Astrocyte (in vitro differentiated cells and primary cell): Measurements from ENCODE around the gene TRMT6. TPM values are rescaled to one million over a fixed set of nuclear protein-coding genes. Genes with fewer than 3 reads are reported as not detected.

ENCODE experiments used
- DNase-seq: peaks from one replicate; pipeline ENCODE4 v3.0.0-alpha.2; 2010; ENCODE audit warnings: low read depth
- FAIRE-seq: peaks from 2 replicates; lab custom pipeline; 2011; peaks lifted over from hg19 to GRCh38; lab: Jason Lieb, UNC
- H2AFZ ChIP-seq: 2 replicates; pipeline ENCODE4 v1.6.0; 2012; ENCODE audit warnings: low read depth, low read length, inconsistent platforms
- H3K27ac ChIP-seq: 2 replicates; pipeline ENCODE4 v1.5.1; 2011; ENCODE audit warnings: low read depth, low read length, inconsistent platforms
- H3K27me3 ChIP-seq: 2 replicates; pipeline ENCODE4 v1.6.0; 2011; ENCODE audit warnings: low read length, inconsistent platforms; ENCODE audit not compliant: insufficient read depth
- H3K36me3 ChIP-seq: 2 replicates; pipeline ENCODE4 v1.5.1; 2011; ENCODE audit warnings: low read length, inconsistent platforms; ENCODE audit not compliant: insufficient read depth
- H3K4me1 ChIP-seq: 2 replicates; pipeline ENCODE4 v1.5.1; 2011; ENCODE audit warnings: low read length, inconsistent platforms; ENCODE audit not compliant: insufficient read depth
- H3K4me2 ChIP-seq: 2 replicates; pipeline ENCODE4 v1.6.0; 2012; ENCODE audit warnings: low read length, inconsistent platforms
- H3K4me3 ChIP-seq: 2 replicates; pipeline ENCODE4 v1.5.1; 2011; ENCODE audit warnings: low read depth, mild to moderate bottlenecking, low read length, inconsistent platforms; ENCODE audit not compliant: insufficient read depth
- H3K79me2 ChIP-seq: 2 replicates; pipeline ENCODE4 v1.6.0; 2012; ENCODE audit warnings: mild to moderate bottlenecking, low read length, inconsistent platforms; ENCODE audit not compliant: insufficient read depth
- H3K9ac ChIP-seq: 2 replicates; pipeline ENCODE4 v1.6.0; 2012; ENCODE audit warnings: mild to moderate bottlenecking, low read length, inconsistent platforms
- H3K9me3 ChIP-seq: 2 replicates; pipeline ENCODE4 v1.5.1; 2012; ENCODE audit warnings: low read depth, mild to moderate bottlenecking, low read length, inconsistent platforms; ENCODE audit not compliant: insufficient read depth
- H4K20me1 ChIP-seq: 2 replicates; pipeline ENCODE4 v1.6.0; 2012; ENCODE audit warnings: low read length, inconsistent platforms; ENCODE audit not compliant: insufficient read depth
- H3K27ac Mint-ChIP-seq: one replicate; pipeline ENCODE4 v1.8.0; 2021; ENCODE audit warnings: mild to moderate bottlenecking, mixed read lengths; ENCODE audit not compliant: unreplicated experiment
- H3K27me3 Mint-ChIP-seq: one replicate; pipeline ENCODE4 v1.8.0; 2021; ENCODE audit warnings: low read depth, mixed read lengths; ENCODE audit not compliant: unreplicated experiment
- H3K36me3 Mint-ChIP-seq: one replicate; pipeline ENCODE4 v1.8.0; 2021; ENCODE audit warnings: low read depth, mixed read lengths; ENCODE audit not compliant: unreplicated experiment
- H3K4me1 Mint-ChIP-seq: one replicate; pipeline ENCODE4 v1.8.0; 2021; ENCODE audit warnings: low read depth, mixed read lengths; ENCODE audit not compliant: unreplicated experiment
- H3K4me3 Mint-ChIP-seq: one replicate; pipeline ENCODE4 v1.8.0; 2021; ENCODE audit warnings: mild to moderate bottlenecking, moderate library complexity, mixed read lengths; ENCODE audit not compliant: unreplicated experiment
- H3K9me3 Mint-ChIP-seq: one replicate; pipeline ENCODE4 v1.8.0; 2021; ENCODE audit warnings: mild to moderate bottlenecking, mixed read lengths; ENCODE audit not compliant: unreplicated experiment
- EZH2 ChIP-seq: IDR thresholded peaks from 2 replicates; pipeline ENCODE4 v1.6.1; 2012; ENCODE audit warnings: mild to moderate bottlenecking, low read length, inconsistent platforms; ENCODE audit not compliant: insufficient read depth
- total RNA-seq: library from RNA; stranded (reverse); gene quantifications from 2 replicates; pipeline ENCODE4 v1.2.1, GENCODE V29; 2021
- TF ChIP-seq, protein P1 (sequence below): IDR thresholded peaks from 2 replicates; pipeline ENCODE4 v1.5.1; 2011; ENCODE audit warnings: low read depth, mild to moderate bottlenecking, inconsistent platforms, low read length, moderate library complexity; ENCODE audit not compliant: insufficient read depth

TRMT6 gene
- total RNA-seq, 1 donor from 2014 or later = 14.4 TPM

- TF ChIP-seq, protein P1, sequence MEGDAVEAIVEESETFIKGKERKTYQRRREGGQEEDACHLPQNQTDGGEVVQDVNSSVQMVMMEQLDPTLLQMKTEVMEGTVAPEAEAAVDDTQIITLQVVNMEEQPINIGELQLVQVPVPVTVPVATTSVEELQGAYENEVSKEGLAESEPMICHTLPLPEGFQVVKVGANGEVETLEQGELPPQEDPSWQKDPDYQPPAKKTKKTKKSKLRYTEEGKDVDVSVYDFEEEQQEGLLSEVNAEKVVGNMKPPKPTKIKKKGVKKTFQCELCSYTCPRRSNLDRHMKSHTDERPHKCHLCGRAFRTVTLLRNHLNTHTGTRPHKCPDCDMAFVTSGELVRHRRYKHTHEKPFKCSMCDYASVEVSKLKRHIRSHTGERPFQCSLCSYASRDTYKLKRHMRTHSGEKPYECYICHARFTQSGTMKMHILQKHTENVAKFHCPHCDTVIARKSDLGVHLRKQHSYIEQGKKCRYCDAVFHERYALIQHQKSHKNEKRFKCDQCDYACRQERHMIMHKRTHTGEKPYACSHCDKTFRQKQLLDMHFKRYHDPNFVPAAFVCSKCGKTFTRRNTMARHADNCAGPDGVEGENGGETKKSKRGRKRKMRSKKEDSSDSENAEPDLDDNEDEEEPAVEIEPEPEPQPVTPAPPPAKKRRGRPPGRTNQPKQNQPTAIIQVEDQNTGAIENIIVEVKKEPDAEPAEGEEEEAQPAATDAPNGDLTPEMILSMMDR = no peak
- no peak for TF ChIP-seq EZH2
- H3K4me1 ChIP-seq = peaks cover 2% of the 10 kb centered on the region
- FAIRE-seq (no peak), DNase-seq (peak; percentile 10)
- H2AFZ ChIP-seq = no peak overlapping the region
- H4K20me1 ChIP-seq = no peaks in the 10 kb centered on the region
- no peaks in the 10 kb centered on the region for H3K9me3 ChIP-seq
- Mint-ChIP-seq H3K4me1 (no peaks in the 10 kb centered on the region), H3K4me3 (no peak overlapping the region), H3K36me3 (no peaks in the 10 kb centered on the region), H3K27me3 (no peaks in the 10 kb centered on the region), H3K27ac (no peak overlapping the region), H3K9me3 (no peaks in the 10 kb centered on the region)
- no peak overlapping the region for H3K4me3 ChIP-seq
- H3K27me3 ChIP-seq = no peaks in the 10 kb centered on the region
- peaks cover 5% of the 10 kb centered on the region for H3K36me3 ChIP-seq
- H3K9ac ChIP-seq = no peak overlapping the region
- H3K79me2 ChIP-seq = no peaks in the 10 kb centered on the region
- no peak overlapping the region for H3K4me2 ChIP-seq
- no peak overlapping the region for H3K27ac ChIP-seq
Measured at GRCh38 chr20:5973172-5973571, 22.8 kb upstream of the TRMT6 start.

DNA sequence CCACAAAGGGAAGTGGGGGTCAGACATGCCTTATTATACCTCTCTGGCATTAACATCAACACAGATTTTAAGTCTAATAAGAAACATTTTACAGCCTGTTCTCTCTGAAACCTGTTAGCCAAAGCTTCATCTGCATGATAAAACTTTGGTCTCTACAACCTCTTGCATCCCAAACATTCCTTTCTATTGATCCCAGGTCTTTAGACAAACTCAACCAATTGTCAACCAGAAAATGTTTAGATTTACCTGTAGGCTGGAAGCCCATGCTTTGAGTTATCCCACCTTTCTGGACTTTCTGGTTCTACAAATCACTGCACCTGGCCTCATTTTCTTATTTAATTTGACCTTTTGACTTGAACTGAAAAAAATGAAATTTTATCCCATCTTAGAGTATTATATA, 20.9 kb upstream of the TRMT6 start:
- Histone ChIP-seq H3K36me3 (peaks cover 13% of the 10 kb centered on the region), H3K27me3 (no peaks in the 10 kb centered on the region), H3K9ac (no peak overlapping the region), H3K4me2 (no peak overlapping the region), H3K4me1 (peaks cover 2% of the 10 kb centered on the region), H2AFZ (no peak overlapping the region), H3K79me2 (no peaks in the 10 kb centered on the region), H3K4me3 (no peak overlapping the region), H4K20me1 (no peaks in the 10 kb centered on the region), H3K27ac (no peak overlapping the region), H3K9me3 (no peaks in the 10 kb centered on the region)
- FAIRE-seq (no peak), DNase-seq (no peak)
- Mint-ChIP-seq H3K4me3 (no peak overlapping the region), H3K27ac (no peak overlapping the region), H3K4me1 (no peaks in the 10 kb centered on the region), H3K9me3 (no peaks in the 10 kb centered on the region), H3K27me3 (no peaks in the 10 kb centered on the region), H3K36me3 (no peaks in the 10 kb centered on the region)
- no peak for TF ChIP-seq EZH2
- TF ChIP-seq, protein P1 = no peak

DNA sequence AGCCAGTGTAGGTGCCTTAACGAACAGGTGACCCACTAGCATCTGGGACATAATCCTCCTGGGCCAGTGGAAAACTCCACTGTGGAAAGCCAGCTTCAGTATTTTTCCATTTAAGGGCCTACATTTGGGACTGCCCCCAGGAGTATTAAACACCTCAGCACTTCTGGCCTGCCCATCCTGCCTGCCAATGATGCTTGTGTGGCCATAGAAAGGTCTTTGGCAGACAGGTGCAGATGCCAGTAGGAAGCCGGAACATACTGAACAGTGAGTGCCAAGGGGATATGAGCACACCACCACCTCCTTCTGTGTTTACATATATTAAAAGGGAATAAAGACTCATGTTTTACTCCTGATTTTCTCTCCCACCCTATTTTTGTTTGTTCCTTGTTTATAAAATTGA, 20.0 kb upstream of the TRMT6 start:
- no peaks in the 10 kb centered on the region for H3K36me3 Mint-ChIP-seq
- Histone ChIP-seq H2AFZ (no peak overlapping the region), H3K4me1 (peaks cover 2% of the 10 kb centered on the region), H3K4me3 (no peak overlapping the region), H3K27me3 (no peaks in the 10 kb centered on the region), H3K9me3 (no peaks in the 10 kb centered on the region), H3K36me3 (peaks cover 13% of the 10 kb centered on the region), H3K4me2 (no peak overlapping the region), H3K79me2 (no peaks in the 10 kb centered on the region), H4K20me1 (no peaks in the 10 kb centered on the region), H3K27ac (no peak overlapping the region), H3K9ac (no peak overlapping the region)
- no peaks in the 10 kb centered on the region for H3K9me3 Mint-ChIP-seq
- H3K27ac Mint-ChIP-seq = no peak overlapping the region
- DNase-seq (no peak), FAIRE-seq (no peak)
- H3K27me3 Mint-ChIP-seq = no peaks in the 10 kb centered on the region
- no peaks in the 10 kb centered on the region for H3K4me1 Mint-ChIP-seq
- TF ChIP-seq, protein P1 = no peak
- TF ChIP-seq EZH2 = no peak
- no peak overlapping the region for H3K4me3 Mint-ChIP-seq
